ENCODE results near the gene MPP3. TPM values are rescaled to one million over a fixed set of nuclear protein-coding genes. Genes with fewer than 3 reads are reported as not detected.

The MPP3 gene
- total RNA-seq, 4 donors from 2014 or later: 6.8 to 10.7 (median 7.5) TPM

DNA sequence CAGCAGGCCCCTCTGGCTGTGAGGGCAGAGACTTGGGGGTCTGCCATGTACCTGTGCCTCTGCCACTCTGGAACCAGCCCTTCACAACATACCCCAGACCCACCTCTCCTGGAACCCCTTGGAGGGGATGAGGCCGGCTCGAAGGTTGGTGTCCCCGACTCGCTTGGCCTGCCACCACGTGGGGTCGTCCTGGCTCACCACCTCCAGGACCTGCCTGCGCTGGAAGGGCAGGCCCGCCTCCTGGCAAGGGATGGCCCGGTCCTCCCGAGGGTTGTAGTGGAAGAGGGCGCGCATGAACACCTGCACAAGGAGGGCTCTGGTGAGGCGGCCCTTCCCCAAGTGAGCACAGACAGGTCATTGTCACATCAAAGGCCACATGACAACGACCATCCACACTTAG, 12.2 kb downstream of the MPP3 start:
- Histone ChIP-seq H3K4me1 (peaks cover 0 to 8% (median 6%) of the 10 kb centered on the region in 4 donors), H3K27ac (no peak overlapping the region), H3K27me3 (no peaks in the 10 kb centered on the region), H3K36me3 (no peaks in the 10 kb centered on the region), H3K4me3 (no peak overlapping the region), H3K9me3 (no peaks in the 10 kb centered on the region)
- in situ Hi-C loops (cut with MboI; ENCODE audit: low pct_ligation_motif_present in 1 of 4, low pct_unique_long_range_greater_than_20kb in 1 of 4, low sequenced_read_pairs in 3 of 4) (no loop called here), intact Hi-C loops (cut with DNase I; ENCODE audit: low total_unique reads) (no loop called here)
- no peak for TF ChIP-seq POLR2A (IDR thresholded peaks at IDR 0.05)
- no peak for TF ChIP-seq EP300 (IDR thresholded peaks at IDR 0.05; ENCODE audit: low read depth)
- no peak for TF ChIP-seq POLR2AphosphoS5 (IDR thresholded peaks at IDR 0.05)
- TF ChIP-seq, protein P1, sequence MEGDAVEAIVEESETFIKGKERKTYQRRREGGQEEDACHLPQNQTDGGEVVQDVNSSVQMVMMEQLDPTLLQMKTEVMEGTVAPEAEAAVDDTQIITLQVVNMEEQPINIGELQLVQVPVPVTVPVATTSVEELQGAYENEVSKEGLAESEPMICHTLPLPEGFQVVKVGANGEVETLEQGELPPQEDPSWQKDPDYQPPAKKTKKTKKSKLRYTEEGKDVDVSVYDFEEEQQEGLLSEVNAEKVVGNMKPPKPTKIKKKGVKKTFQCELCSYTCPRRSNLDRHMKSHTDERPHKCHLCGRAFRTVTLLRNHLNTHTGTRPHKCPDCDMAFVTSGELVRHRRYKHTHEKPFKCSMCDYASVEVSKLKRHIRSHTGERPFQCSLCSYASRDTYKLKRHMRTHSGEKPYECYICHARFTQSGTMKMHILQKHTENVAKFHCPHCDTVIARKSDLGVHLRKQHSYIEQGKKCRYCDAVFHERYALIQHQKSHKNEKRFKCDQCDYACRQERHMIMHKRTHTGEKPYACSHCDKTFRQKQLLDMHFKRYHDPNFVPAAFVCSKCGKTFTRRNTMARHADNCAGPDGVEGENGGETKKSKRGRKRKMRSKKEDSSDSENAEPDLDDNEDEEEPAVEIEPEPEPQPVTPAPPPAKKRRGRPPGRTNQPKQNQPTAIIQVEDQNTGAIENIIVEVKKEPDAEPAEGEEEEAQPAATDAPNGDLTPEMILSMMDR (IDR thresholded peaks at IDR 0.05): no peak
- WGBS, 2 donors (ENCODE audit: low coverage in 1 of 2): 88% methylated on average over 14 of the region's 14 CpGs; no CpG with 5 or more reads in 1 of the 2 donors
- no peak for DNase-seq

DNA sequence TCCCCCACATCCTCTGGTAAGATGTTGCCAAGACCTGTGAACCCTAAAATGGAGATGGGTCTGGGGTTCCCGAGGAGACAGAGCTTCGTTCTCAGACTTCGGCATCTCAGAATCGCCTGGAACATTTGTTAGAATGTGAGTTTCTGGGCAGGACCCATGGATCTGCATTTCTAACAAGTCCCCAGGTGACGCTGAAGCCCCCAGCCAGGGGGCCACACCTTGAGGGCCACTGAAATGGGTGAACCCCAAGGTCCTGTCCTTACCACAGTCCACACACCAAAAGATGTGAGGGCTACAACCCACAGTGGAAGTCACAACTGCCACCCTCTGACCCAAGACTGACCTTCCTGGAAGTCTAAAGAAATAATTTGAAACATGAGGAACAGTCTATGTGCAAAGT, 14.0 kb downstream of the MPP3 start:
- TF ChIP-seq EP300 (IDR thresholded peaks at IDR 0.05; ENCODE audit: low read depth) (no peak), POLR2AphosphoS5 (IDR thresholded peaks at IDR 0.05) (no peak), POLR2A (IDR thresholded peaks at IDR 0.05) (no peak)
- TF ChIP-seq, protein P1 (IDR thresholded peaks at IDR 0.05): no peak
- no peak for DNase-seq
- Histone ChIP-seq H3K9me3 (no peaks in the 10 kb centered on the region), H3K4me1 (peaks cover 0 to 8% (median 6%) of the 10 kb centered on the region in 4 donors), H3K4me3 (no peak overlapping the region), H3K27me3 (no peaks in the 10 kb centered on the region), H3K27ac (no peak overlapping the region), H3K36me3 (no peaks in the 10 kb centered on the region)
- intact Hi-C loops (cut with DNase I; ENCODE audit: low total_unique reads): no loop called here
- in situ Hi-C loops (cut with MboI; ENCODE audit: low pct_ligation_motif_present in 1 of 4, low pct_unique_long_range_greater_than_20kb in 1 of 4, low sequenced_read_pairs in 3 of 4): no loop called here
- 90% methylated on average over 5 of the region's 5 CpGs; no CpG with 5 or more reads in 1 of the 2 donors for WGBS, 2 donors (ENCODE audit: low coverage in 1 of 2)

DNA sequence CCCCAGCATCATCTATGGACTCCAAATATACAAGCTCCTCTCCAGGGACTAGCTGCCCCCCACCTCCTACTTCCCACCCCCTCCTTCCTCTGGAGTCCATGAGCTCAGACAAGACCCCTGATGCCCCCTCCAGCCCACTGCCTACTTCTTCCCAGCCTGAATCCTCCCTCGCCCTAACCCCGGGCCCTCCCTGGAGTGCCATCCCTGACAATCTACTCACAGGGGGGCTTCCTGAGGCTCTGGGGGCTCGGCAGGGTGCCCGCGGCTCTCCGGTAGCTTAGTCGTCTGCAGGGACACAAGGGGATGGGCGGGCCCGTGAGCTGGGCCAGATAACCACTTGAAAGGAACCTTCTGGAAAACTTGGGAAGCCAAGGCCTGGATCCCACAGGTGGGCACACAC, 15.1 kb downstream of the MPP3 start:
- no peaks in the 10 kb centered on the region for H3K4me1 ChIP-seq
- no peaks in the 10 kb centered on the region for H3K27me3 ChIP-seq
- intact Hi-C loops (cut with DNase I; ENCODE audit: low total_unique reads) (no loop called here), in situ Hi-C loops (cut with MboI; ENCODE audit: low pct_ligation_motif_present in 1 of 4, low pct_unique_long_range_greater_than_20kb in 1 of 4, low sequenced_read_pairs in 3 of 4) (no loop called here)
- no peaks in the 10 kb centered on the region for H3K36me3 ChIP-seq
- no peak for TF ChIP-seq POLR2AphosphoS5 (IDR thresholded peaks at IDR 0.05)
- no peak for TF ChIP-seq EP300 (IDR thresholded peaks at IDR 0.05; ENCODE audit: low read depth)
- TF ChIP-seq, protein P1 (IDR thresholded peaks at IDR 0.05): no peak
- no peak for TF ChIP-seq POLR2A (IDR thresholded peaks at IDR 0.05)
- 91% methylated on average over 9 of the region's 9 CpGs; no CpG with 5 or more reads in 1 of the 2 donors for WGBS, 2 donors (ENCODE audit: low coverage in 1 of 2)
- H3K27ac ChIP-seq: no peak overlapping the region
- H3K9me3 ChIP-seq: no peaks in the 10 kb centered on the region
- no peak for DNase-seq
- H3K4me3 ChIP-seq: no peak overlapping the region

DNA sequence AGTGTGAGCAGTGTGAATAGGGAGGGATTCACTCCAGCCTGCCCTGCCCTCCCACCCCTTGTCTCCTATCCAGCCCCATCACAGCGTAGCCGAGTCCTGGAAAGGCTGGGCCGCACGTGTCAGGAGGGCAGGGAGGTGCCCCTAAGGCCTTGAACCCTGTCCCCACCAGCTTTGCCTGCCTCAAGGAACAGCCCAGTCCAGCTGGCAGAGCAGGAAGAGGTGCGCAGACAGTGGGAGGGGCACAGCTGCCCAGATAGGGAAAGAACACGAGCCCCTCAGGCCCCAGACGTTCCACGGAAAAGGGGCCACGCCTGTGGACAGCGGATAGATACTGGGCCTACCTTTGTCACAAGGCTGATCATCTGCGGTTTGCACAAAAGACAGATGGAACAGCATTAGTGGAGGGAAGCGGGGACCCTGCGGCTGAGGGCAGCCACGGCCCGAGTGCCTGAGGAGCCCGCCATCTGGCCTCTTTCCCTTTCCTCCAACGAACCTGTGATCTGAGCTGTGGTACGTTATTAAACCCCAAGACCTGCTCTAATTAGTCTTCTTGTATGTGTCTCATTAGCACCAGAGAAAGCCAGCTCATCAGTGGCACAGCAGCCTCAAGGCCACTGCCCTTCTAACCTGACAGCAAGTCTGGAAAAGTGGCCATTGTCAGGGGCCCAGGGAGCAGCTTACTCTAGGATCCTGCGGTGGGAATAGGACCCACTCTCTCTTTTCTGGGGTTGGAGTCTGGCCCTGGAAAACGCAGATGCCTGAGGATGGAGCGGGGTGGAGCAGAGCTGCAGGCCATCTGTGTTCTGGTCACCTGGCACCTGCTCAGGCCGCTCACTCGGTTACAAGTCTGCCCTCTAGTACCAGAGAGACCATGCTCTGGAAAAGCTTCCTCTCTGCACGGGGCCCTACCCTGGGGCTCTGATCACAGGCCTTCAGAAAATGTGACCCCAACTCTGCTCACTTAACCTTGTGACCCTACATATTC, 16.3 kb downstream of the MPP3 start:
- intact Hi-C loops (cut with DNase I; ENCODE audit: low total_unique reads): no loop called here

More for the DNA sequence above, 16.3 kb downstream of the MPP3 start:
- H3K4me3 ChIP-seq: no peak overlapping the region
- DNase-seq: no peak
- no peaks in the 10 kb centered on the region for H3K4me1 ChIP-seq
- TF ChIP-seq, protein P1 (IDR thresholded peaks at IDR 0.05): no peak
- TF ChIP-seq POLR2AphosphoS5 (IDR thresholded peaks at IDR 0.05) (no peak), EP300 (IDR thresholded peaks at IDR 0.05; ENCODE audit: low read depth) (no peak), POLR2A (IDR thresholded peaks at IDR 0.05) (no peak)
- no peaks in the 10 kb centered on the region for H3K9me3 ChIP-seq
- in situ Hi-C loops (cut with MboI; ENCODE audit: low pct_ligation_motif_present in 1 of 4, low pct_unique_long_range_greater_than_20kb in 1 of 4, low sequenced_read_pairs in 3 of 4): no loop called here
- H3K27ac ChIP-seq: no peak overlapping the region
- H3K36me3 ChIP-seq: no peaks in the 10 kb centered on the region
- WGBS, 2 donors (ENCODE audit: low coverage in 1 of 2): 89 to 90% methylated on average over 7 to 24 of the region's 24 CpGs
- H3K27me3 ChIP-seq: no peaks in the 10 kb centered on the region
